Lung (tissue), 12 donors: ENCODE measurements around the gene TEX261. TPM values are rescaled to one million over a fixed set of nuclear protein-coding genes. Genes with fewer than 3 reads are reported as not detected.

Experiments used
- ATAC-seq: fragments of 200-7000 bp; cut with Tn5 transposase; one replicate; pipeline ENCODE4 v1.9.1; 2020; ENCODE audit warnings: moderate number of reproducible peaks; ENCODE audit not compliant: insufficient read depth, low FRiP score
- DNase-seq, 3 donors: peaks; one replicate each; pipeline ENCODE4 v3.0.0-alpha.2; 2013 to 2017
- H3K27ac ChIP-seq, 2 donors: one replicate each; pipeline ENCODE4 v1.5.1; 2013; ENCODE audit warnings: mild to moderate bottlenecking in 2 of 2, moderate library complexity in 2 of 2, control low read depth in 1 of 2, inconsistent platforms in 1 of 2, low read depth in 1 of 2, low read length in 1 of 2
- H3K27me3 ChIP-seq, 3 donors: one replicate each; pipeline ENCODE4 v1.5.1; 2013; ENCODE audit warnings: low read length in 2 of 3; ENCODE audit not compliant: control insufficient read depth in 3 of 3, insufficient read depth in 3 of 3
- H3K36me3 ChIP-seq, 4 donors: one replicate each; pipeline ENCODE4 v1.5.1; 2013; ENCODE audit warnings: low read length in 4 of 4, mild to moderate bottlenecking in 1 of 4, moderate library complexity in 1 of 4; ENCODE audit not compliant: control insufficient read depth in 4 of 4, insufficient read depth in 4 of 4
- H3K4me1 ChIP-seq, 5 donors: one replicate each; pipeline ENCODE4 v1.5.1; 2013; ENCODE audit warnings: low read length in 5 of 5, mild to moderate bottlenecking in 2 of 5, moderate library complexity in 1 of 5; ENCODE audit not compliant: control insufficient read depth in 5 of 5, insufficient read depth in 5 of 5
- H3K4me3 ChIP-seq: one replicate; pipeline ENCODE4 v1.5.1; 2013; ENCODE audit warnings: mild to moderate bottlenecking, control low read depth, moderate library complexity
- H3K9ac ChIP-seq, 2 donors: one replicate each; pipeline ENCODE4 v1.5.1; 2013; ENCODE audit warnings: low read length in 2 of 2, control low read depth in 1 of 2; ENCODE audit not compliant: insufficient read depth in 1 of 2
- H3K9me3 ChIP-seq, 4 donors: one replicate each; pipeline ENCODE4 v1.5.1; 2013; ENCODE audit warnings: low read length in 3 of 4, mild to moderate bottlenecking in 1 of 4, moderate library complexity in 1 of 4; ENCODE audit not compliant: control insufficient read depth in 4 of 4, insufficient read depth in 3 of 4
- CTCF ChIP-seq: IDR thresholded peaks from 2 replicates; pipeline ENCODE4 v1.5.1; 2012; ENCODE audit warnings: mild to moderate bottlenecking; ENCODE audit errors: control extremely low read depth, extremely low read depth
- WGBS, 2 donors: extraction: QIAGEN DNeasy Blood & Tissue Kit; methylation state at CpG; one replicate each; pipeline ENCODE4 v1.1.7; 2013; 5-methylcytosine and 5-hydroxymethylcytosine counted together
- polyA plus RNA-seq, 2 donors: library from polyadenylated mRNA; stranded (reverse); fragments of 200-250 nt; gene quantifications; one replicate each; pipeline ENCODE4 v1.2.1, GENCODE V29; 2013
- total RNA-seq, 2 donors: library from RNA; depleted of rRNA in 1 of 2; stranded (reverse); fragments of >200 nt in 1 of 2; gene quantifications; one replicate each; pipeline ENCODE4 v1.2.1, GENCODE V29; 2014 to 2021
- donor health status: control.
- donor health status: control.
- donor health status: Bipolar disorder and iron deficiency.
- donor health status: healthy.
- donor health status: DM: yes; HTN: yes; CAD: no.

TEX261 gene
- total and polyA plus RNA-seq, 4 donors: 23.0 to 55.8 (median 34.4) TPM

- Histone ChIP-seq H3K4me1 (peaks cover 0 to 8% (median 0%) of the 10 kb centered on the region in 5 donors), H3K9ac (no peak overlapping the region), H3K36me3 (no peaks in the 10 kb centered on the region), H3K9me3 (no peaks in the 10 kb centered on the region), H3K27me3 (peaks cover 0 to 27% (median 12%) of the 10 kb centered on the region in 3 donors), H3K4me3 (no peak overlapping the region), H3K27ac (no peak overlapping the region)
- TF ChIP-seq CTCF: no peak
- 77 to 87% methylated on average over 12 of the region's 12 CpGs for WGBS, 2 donors
- ATAC-seq (no peak), DNase-seq (no peak)
These were observed 32.3 kb downstream of the TEX261 start for GRCh38 chr2:70962211-70962884.

DNA sequence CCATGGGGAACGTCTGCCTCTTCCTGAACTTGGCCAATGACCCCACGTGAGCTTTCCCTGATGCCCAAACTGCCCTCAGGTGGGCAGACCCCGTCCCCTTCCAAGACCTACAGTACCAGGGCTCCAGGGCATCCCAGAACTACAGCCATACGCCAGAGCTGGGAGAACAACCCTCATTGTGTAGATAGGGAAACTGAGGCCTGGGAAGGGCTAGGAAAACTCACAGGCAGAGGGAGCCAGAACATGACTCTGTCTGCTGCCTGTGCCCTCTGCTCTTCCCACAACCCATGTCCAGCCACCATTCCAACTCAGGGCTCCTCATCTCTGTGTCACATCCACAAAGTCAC lies 33.1 kb downstream of the TEX261 start:
- Histone ChIP-seq H3K36me3 (no peaks in the 10 kb centered on the region), H3K9ac (no peak overlapping the region), H3K9me3 (no peaks in the 10 kb centered on the region), H3K4me1 (peaks cover 0 to 8% (median 0%) of the 10 kb centered on the region in 5 donors), H3K4me3 (no peak overlapping the region), H3K27ac (no peak overlapping the region), H3K27me3 (peaks cover 0 to 20% (median 12%) of the 10 kb centered on the region in 3 donors)
- ATAC-seq (no peak), DNase-seq (no peak)
- no peak for TF ChIP-seq CTCF
- WGBS, 2 donors: 83 to 90% methylated on average over 4 of the region's 4 CpGs

GRCh38 chr2:70960833-70961647 lies 33.6 kb downstream of the TEX261 start:
- Histone ChIP-seq H3K9ac (no peak overlapping the region), H3K4me1 (peaks cover 0 to 8% (median 0%) of the 10 kb centered on the region in 5 donors), H3K9me3 (no peaks in the 10 kb centered on the region), H3K27me3 (peaks cover 0 to 18% (median 12%) of the 10 kb centered on the region in 3 donors), H3K27ac (no peak overlapping the region), H3K4me3 (no peak overlapping the region), H3K36me3 (no peaks in the 10 kb centered on the region)
- 79 to 84% methylated on average over 14 of the region's 14 CpGs for WGBS, 2 donors
- no peak for TF ChIP-seq CTCF
- ATAC-seq (no peak), DNase-seq (peak in 1 of 3 donors; percentile 16)
